Spleen (tissue), 11 donors: ENCODE data around the gene EPHX1. TPM values are rescaled to one million over a fixed set of nuclear protein-coding genes. Genes with fewer than 3 reads are reported as not detected.

Experiments
- DNase-seq: peaks from one replicate; pipeline ENCODE4 v3.0.0-alpha.2; 2020
- H3K27ac ChIP-seq, 8 donors: fragments of 200-600 bp; sonication (generic) in 7 of 8; 1 replicate in 4 of 8; 2 replicates in 4 of 8; pipeline versions ENCODE4 v1.5.0 to v1.8.0; 2016 to 2021; ENCODE audit warnings: inconsistent platforms in 4 of 8, mild to moderate bottlenecking in 4 of 8, moderate library complexity in 1 of 8
- H3K27me3 ChIP-seq, 7 donors: fragments of 200-600 bp; sonication (generic) in 6 of 7; replicated peaks in 1 of 7; 1 replicate in 4 of 7; 2 replicates in 3 of 7; pipeline versions ENCODE4 v1.5.0 to v1.8.0; 2016 to 2021; ENCODE audit warnings: inconsistent platforms in 3 of 7, mild to moderate bottlenecking in 1 of 7
- H3K36me3 ChIP-seq, 6 donors: fragments of 200-600 bp; sonication (generic) in 5 of 6; 1 replicate in 4 of 6; 2 replicates in 2 of 6; pipeline versions ENCODE4 v1.5.0 to v1.8.0; 2016 to 2021; ENCODE audit warnings: inconsistent platforms in 2 of 6
- H3K4me1 ChIP-seq, 6 donors: fragments of 200-600 bp; sonication (generic) in 5 of 6; 1 replicate in 3 of 6; 2 replicates in 3 of 6; pipeline versions ENCODE4 v1.5.0 to v1.8.0; 2016 to 2021; ENCODE audit warnings: inconsistent platforms in 3 of 6
- H3K4me3 ChIP-seq, 8 donors: fragments of 200-600 bp; sonication (generic) in 7 of 8; 1 replicate in 4 of 8; 2 replicates in 4 of 8; pipeline versions ENCODE4 v1.5.0 to v1.8.0; 2016 to 2021; ENCODE audit warnings: inconsistent platforms in 4 of 8, mild to moderate bottlenecking in 4 of 8, moderate library complexity in 2 of 8
- H3K9me3 ChIP-seq, 8 donors: fragments of 200-600 bp; sonication (generic) in 7 of 8; 1 replicate in 4 of 8; 2 replicates in 4 of 8; pipeline versions ENCODE4 v1.5.0 to v1.8.0; 2016 to 2021; ENCODE audit warnings: inconsistent platforms in 4 of 8
- CTCF ChIP-seq, 11 experiments: fragments of 200-600 bp in 7 of 11; fragments of 450-650 bp in 4 of 11; sonication (generic) in 4 of 11; IDR thresholded peaks in 8 of 11; conservative IDR thresholded peaks in 3 of 11; 1 replicate in 7 of 11; 2 replicates in 4 of 11; pipeline versions ENCODE4 v1.4.0 to v1.8.0; 2016 to 2021; ENCODE audit warnings: antibody characterized with exemption in 11 of 11, inconsistent platforms in 4 of 11, mild to moderate bottlenecking in 1 of 11
- POLR2A ChIP-seq, 3 donors: fragments of 450-650 bp; IDR thresholded peaks; one replicate each; pipeline ENCODE4 v1.5.1; 2017; ENCODE audit warnings: antibody characterized with exemption in 3 of 3, mild to moderate bottlenecking in 1 of 3
- POLR2AphosphoS5 ChIP-seq, 3 donors: sonication (generic); formaldehyde crosslinking; IDR thresholded peaks; one replicate each; pipeline ENCODE4 v1.5.1; 2017; ENCODE audit warnings: antibody characterized with exemption in 3 of 3
- WGBS, 5 donors: extraction: QIAGEN DNeasy Blood & Tissue Kit in 3 of 5; methylation state at CpG; one replicate each; pipeline versions ENCODE4 v1.1.5 to v1.1.7; 2013 to 2018; 5-methylcytosine and 5-hydroxymethylcytosine counted together
- intact Hi-C: fragments of 100-400 bp; cut with DNase I; formaldehyde crosslinking; loops from one replicate; pipeline ENCODE4 v1.15.0; 2023; ENCODE audit warnings: low total_unique reads
- polyA plus RNA-seq, 3 donors: library from polyadenylated mRNA; stranded (reverse); fragments of 200-250 nt; gene quantifications; one replicate each; pipeline ENCODE4 v1.2.1, GENCODE V29; 2013
- total RNA-seq, 7 donors: library from RNA; depleted of rRNA in 3 of 7; stranded (reverse); fragments of >200 nt in 3 of 7; fragmentation: NEBNext Ultra II Directional in 4 of 7; extraction: Animal tissue kit (Norgen Biotek cat#: 25700) in 4 of 7; gene quantifications; one replicate each; pipeline versions ENCODE4 v1.1.0 to v1.2.1, GENCODE V29; 2016 to 2021
- donor health status: healthy with polysubstance abuse.
- donor health status: DM: no; HTN: no; CAD: no; lungs with moderate emphysema.
- donor health status: DM: no; HTN: no; CAD: no.
- donor health status: Bipolar disorder and iron deficiency.
- donor health status: healthy.
- donor health status: DM: no; HTN: no; CAD: no.
- donor health status: DM: yes; HTN: yes; CAD: no.

Gene EPHX1
- total and polyA plus RNA-seq, 10 donors = 3.9 to 92.8 (median 43.9) TPM

- H3K9me3 ChIP-seq = no peaks in the 10 kb centered on the region
- WGBS, 5 donors = 65 to 93% (median 79%) methylated on average over 9 to 10 of the region's 10 CpGs
- H3K4me3 ChIP-seq = no peak overlapping the region
- H3K4me1 ChIP-seq = peaks cover 3 to 53% (median 13%) of the 10 kb centered on the region in 6 donors
- H3K27me3 ChIP-seq = no peaks in the 10 kb centered on the region
- DNase-seq = peak; percentile 55
- no peak overlapping the region for H3K27ac ChIP-seq
- intact Hi-C loops = no loop called here
- TF ChIP-seq POLR2AphosphoS5 (IDR thresholded peaks at IDR 0.05) (no peak), POLR2A (IDR thresholded peaks at IDR 0.05) (no peak), CTCF (IDR thresholded peaks at IDR 0.05 in 8 of 11, conservative IDR thresholded peaks at IDR 0.05 in 3 of 11) (no peak)
- peaks cover 0 to 100% (median 81%) of the 10 kb centered on the region in 6 donors for H3K36me3 ChIP-seq
These were observed 63.4 kb downstream of the EPHX1 start for GRCh38 chr1:225873281-225873850.

- TF ChIP-seq POLR2A (IDR thresholded peaks at IDR 0.05) = no peak
- peak in 1 of 3 donors; percentile 8 for TF ChIP-seq POLR2AphosphoS5 (IDR thresholded peaks at IDR 0.05)
- no peak for TF ChIP-seq CTCF (IDR thresholded peaks at IDR 0.05 in 8 of 11, conservative IDR thresholded peaks at IDR 0.05 in 3 of 11)
- H3K4me1 ChIP-seq = peaks cover 9 to 64% (median 23%) of the 10 kb centered on the region in 6 donors
- 85 to 95% (median 92%) methylated on average over 11 of the region's 11 CpGs for WGBS, 5 donors
- H3K9me3 ChIP-seq = no peaks in the 10 kb centered on the region
- peak; percentile 63 for DNase-seq
- intact Hi-C loops = no loop called here
- no peak overlapping the region for H3K4me3 ChIP-seq
- no peaks in the 10 kb centered on the region for H3K27me3 ChIP-seq
- peaks cover 0 to 96% (median 71%) of the 10 kb centered on the region in 6 donors for H3K36me3 ChIP-seq
- H3K27ac ChIP-seq = no peak overlapping the region
These were observed 64.5 kb downstream of the EPHX1 start for GRCh38 chr1:225874431-225874830.

GRCh38 chr1:225875044-225875815, 65.3 kb downstream of the EPHX1 start:
- H3K4me3 ChIP-seq = no peak overlapping the region
- peak; percentile 46 for DNase-seq
- H3K9me3 ChIP-seq = no peaks in the 10 kb centered on the region
- intact Hi-C loops = no loop called here
- H3K27ac ChIP-seq = peak overlapping the region in 2 of 8 donors; percentile 4 to 21
- no peak for TF ChIP-seq POLR2A (IDR thresholded peaks at IDR 0.05)
- TF ChIP-seq POLR2AphosphoS5 (IDR thresholded peaks at IDR 0.05) = no peak
- TF ChIP-seq CTCF (IDR thresholded peaks at IDR 0.05 in 8 of 11, conservative IDR thresholded peaks at IDR 0.05 in 3 of 11) = no peak
- peaks cover 0 to 88% (median 63%) of the 10 kb centered on the region in 6 donors for H3K36me3 ChIP-seq
- peaks cover 17 to 72% (median 31%) of the 10 kb centered on the region in 6 donors for H3K4me1 ChIP-seq
- WGBS, 5 donors = 75 to 94% (median 91%) methylated on average over 11 to 12 of the region's 12 CpGs
- no peaks in the 10 kb centered on the region for H3K27me3 ChIP-seq

GRCh38 chr1:225876900-225877510, 67.1 kb downstream of the EPHX1 start:
- Histone ChIP-seq H3K27me3 (no peaks in the 10 kb centered on the region), H3K27ac (peak overlapping the region in 2 of 8 donors; percentile 90 to 96), H3K36me3 (peaks cover 0 to 70% (median 45%) of the 10 kb centered on the region in 6 donors), H3K4me3 (no peak overlapping the region), H3K9me3 (no peaks in the 10 kb centered on the region), H3K4me1 (peaks cover 27 to 88% (median 46%) of the 10 kb centered on the region in 6 donors)
- peak; percentile 12 for DNase-seq
- TF ChIP-seq POLR2AphosphoS5 (IDR thresholded peaks at IDR 0.05) = no peak
- TF ChIP-seq CTCF (IDR thresholded peaks at IDR 0.05 in 8 of 11, conservative IDR thresholded peaks at IDR 0.05 in 3 of 11) = no peak
- no peak for TF ChIP-seq POLR2A (IDR thresholded peaks at IDR 0.05)
- 89 to 93% (median 91%) methylated on average over 12 of the region's 12 CpGs for WGBS, 5 donors
- intact Hi-C loops = no loop called here
